HG02938 (cell line): Measurements from ENCODE around the gene TAF11L2.
"Not testable (repeated sequence)": the region's sequence is repeated elsewhere in the genome, so short reads cannot be mapped to it uniquely, and the experiment has no call there.

Experiments
- ATAC-seq: cut with Tn5 transposase; IDR thresholded peaks from one replicate; pipeline ENCODE4 v1.9.1; 2021; ENCODE audit warnings: mild to moderate bottlenecking, moderate library complexity; ENCODE audit not compliant: unreplicated experiment

TAF11L2 gene

DNA sequence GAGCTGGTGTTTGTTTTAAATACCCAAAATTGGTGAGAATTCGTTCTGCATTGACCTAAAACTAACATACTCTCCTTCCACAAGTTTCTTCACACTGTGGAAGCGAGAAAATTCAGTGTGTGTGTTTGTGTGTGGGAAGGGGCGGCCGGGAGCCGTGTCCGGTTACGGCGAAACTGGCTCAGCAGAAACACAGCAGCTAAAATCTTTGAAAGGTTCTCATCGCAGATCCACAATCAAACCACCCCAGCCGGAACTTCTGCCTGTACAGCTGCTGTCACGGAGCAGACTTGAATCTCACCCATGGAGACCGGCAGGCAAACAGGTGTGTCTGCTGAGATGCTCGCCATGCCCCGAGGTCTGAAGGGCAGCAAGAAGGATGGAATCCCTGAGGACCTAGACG is 26.9 kb downstream of the TAF11L2 start, which contains the start of gene TAF11L5:
TAF11L5 (plus strand) TSS at position 301 of the 400 bp plus-strand sequence.
- not testable (repeated sequence) for ATAC-seq

DNA sequence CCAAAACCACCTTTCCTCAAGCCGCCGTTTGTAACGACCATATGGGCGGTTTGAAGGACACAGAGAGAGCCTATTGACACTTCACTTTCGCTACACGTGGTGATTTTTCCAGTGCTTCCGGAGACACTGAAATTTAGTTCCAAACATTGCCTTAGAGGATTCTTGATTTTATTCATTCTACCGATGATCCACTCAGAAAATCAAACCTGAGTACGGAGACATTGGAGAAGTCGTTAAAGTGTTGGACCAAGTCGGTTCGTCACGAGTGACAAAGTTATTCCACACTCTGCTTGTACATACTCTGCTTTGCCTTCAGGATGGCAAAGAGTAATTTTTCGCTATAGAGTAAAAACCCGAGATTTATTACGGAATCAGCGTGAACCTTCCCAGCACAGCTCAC is 28.5 kb downstream of the TAF11L2 start:
- not testable (repeated sequence) for ATAC-seq

DNA sequence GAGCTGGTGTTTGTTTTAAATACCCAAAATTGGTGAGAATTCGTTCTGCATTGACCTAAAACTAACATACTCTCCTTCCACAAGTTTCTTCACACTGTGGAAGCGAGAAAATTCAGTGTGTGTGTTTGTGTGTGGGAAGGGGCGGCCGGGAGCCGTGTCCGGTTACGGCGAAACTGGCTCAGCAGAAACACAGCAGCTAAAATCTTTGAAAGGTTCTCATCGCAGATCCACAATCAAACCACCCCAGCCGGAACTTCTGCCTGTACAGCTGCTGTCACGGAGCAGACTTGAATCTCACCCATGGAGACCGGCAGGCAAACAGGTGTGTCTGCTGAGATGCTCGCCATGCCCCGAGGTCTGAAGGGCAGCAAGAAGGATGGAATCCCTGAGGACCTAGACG is 30.3 kb downstream of the TAF11L2 start, which contains the start of gene TAF11L6:
TAF11L6 (plus strand) TSS at position 301 of the 400 bp plus-strand sequence.
- not testable (repeated sequence) for ATAC-seq
